OCI-LY3 (cell line): ENCODE data around the gene FAM228A.

Experiments
- H2AFZ ChIP-seq: fragments of 200-600, 300-600 bp; shearing (Covaris generic); 2 replicates; pipeline ENCODE4 v1.6.0; 2014; ENCODE audit warnings: antibody characterized with exemption, low read depth, low read length
- H3K27ac ChIP-seq: fragments of 200-600, 300-600 bp; sonication (generic); 2 replicates; pipeline ENCODE4 v1.5.1; 2014; ENCODE audit warnings: mild to moderate bottlenecking, low read length, moderate library complexity, mixed read lengths
- H3K27me3 ChIP-seq: fragments of 200-600, 300-600 bp; sonication (generic); 2 replicates; pipeline ENCODE4 v1.6.1; 2014; ENCODE audit warnings: low read depth, low read length, mixed read lengths
- H3K36me3 ChIP-seq: fragments of 200-600, 300-600 bp; sonication (generic); replicated peaks from 2 replicates; pipeline ENCODE3; 2014; ENCODE audit warnings: low read depth, low read length, mixed read lengths
- H3K4me1 ChIP-seq: fragments of 300-600, 200-600 bp; sonication (generic); 2 replicates; pipeline ENCODE4 v1.6.1; 2014; ENCODE audit warnings: low read length, mixed read lengths
- H3K4me2 ChIP-seq: fragments of 200-600, 300-600 bp; sonication (generic); 2 replicates; pipeline ENCODE4 v1.6.1; 2014; ENCODE audit warnings: low read length, mixed read lengths
- H3K4me3 ChIP-seq: fragments of 300-600, 200-600 bp; sonication (generic); 2 replicates; pipeline ENCODE4 v1.5.1; 2014; ENCODE audit warnings: antibody characterized with exemption, mild to moderate bottlenecking, low read length, moderate library complexity
- H3K79me2 ChIP-seq: fragments of 300-600, 200-600 bp; shearing (Covaris generic); 2 replicates; pipeline ENCODE4 v1.6.1; 2014; ENCODE audit warnings: mild to moderate bottlenecking, low read length, mixed read lengths
- H3K9ac ChIP-seq: fragments of 300-600, 200-600 bp; shearing (Covaris generic); 2 replicates; pipeline ENCODE4 v1.6.0; 2014; ENCODE audit warnings: mild to moderate bottlenecking, low read length, moderate library complexity
- H3K9me3 ChIP-seq: fragments of 200-600, 300-600 bp; shearing (Covaris generic); 2 replicates; pipeline ENCODE4 v1.6.1; 2014; ENCODE audit warnings: low read length, mixed read lengths; ENCODE audit not compliant: insufficient read depth
- H4K20me1 ChIP-seq: fragments of 200-600, 300-600 bp; sonication (generic); 2 replicates; pipeline ENCODE4 v1.6.1; 2016; ENCODE audit warnings: low read length, mixed read lengths; ENCODE audit not compliant: insufficient read depth
- EZH2phosphoT487 ChIP-seq: fragments of 200-600 bp; shearing (Covaris generic); IDR thresholded peaks from 2 replicates; pipeline ENCODE4 v1.6.1; 2018; ENCODE audit warnings: antibody characterized with exemption, mixed run types, low read depth
- TF ChIP-seq, protein P1 (sequence below): fragments of 200-600, 300-600 bp; sonication (generic); IDR thresholded peaks from 2 replicates; pipeline ENCODE4 v1.5.1; 2014; ENCODE audit warnings: antibody characterized with exemption, low read length, low read depth

Gene FAM228A

DNA sequence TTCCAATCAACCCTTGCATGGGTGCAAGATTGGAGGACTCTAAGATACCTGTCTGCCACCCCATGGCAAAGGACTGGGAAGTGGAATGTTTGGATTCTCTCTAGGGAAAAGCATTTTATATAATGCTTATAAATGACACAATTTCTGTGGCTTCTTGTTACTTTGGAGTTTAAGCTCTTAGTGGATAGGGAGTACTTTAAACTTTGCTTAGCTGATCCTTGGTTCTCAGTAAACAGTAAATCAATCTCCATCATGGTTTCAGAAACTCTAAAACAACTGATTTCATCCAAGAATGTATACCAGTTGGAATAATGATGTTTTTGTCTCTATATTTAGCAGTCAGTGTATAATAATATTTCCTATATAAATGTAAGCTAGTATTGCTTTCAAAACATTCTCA is 14.1 kb upstream of the FAM228A start:
- Histone ChIP-seq H3K9me3 (no peaks in the 10 kb centered on the region), H2AFZ (no peak overlapping the region), H3K4me2 (no peak overlapping the region), H3K27ac (no peak overlapping the region), H3K27me3 (no peaks in the 10 kb centered on the region), H3K4me3 (no peak overlapping the region), H3K9ac (no peak overlapping the region), H3K4me1 (peaks cover 12% of the 10 kb centered on the region), H3K36me3 (no peaks in the 10 kb centered on the region), H3K79me2 (no peaks in the 10 kb centered on the region), H4K20me1 (no peaks in the 10 kb centered on the region)
- no peak for TF ChIP-seq EZH2phosphoT487
- TF ChIP-seq, protein P1, sequence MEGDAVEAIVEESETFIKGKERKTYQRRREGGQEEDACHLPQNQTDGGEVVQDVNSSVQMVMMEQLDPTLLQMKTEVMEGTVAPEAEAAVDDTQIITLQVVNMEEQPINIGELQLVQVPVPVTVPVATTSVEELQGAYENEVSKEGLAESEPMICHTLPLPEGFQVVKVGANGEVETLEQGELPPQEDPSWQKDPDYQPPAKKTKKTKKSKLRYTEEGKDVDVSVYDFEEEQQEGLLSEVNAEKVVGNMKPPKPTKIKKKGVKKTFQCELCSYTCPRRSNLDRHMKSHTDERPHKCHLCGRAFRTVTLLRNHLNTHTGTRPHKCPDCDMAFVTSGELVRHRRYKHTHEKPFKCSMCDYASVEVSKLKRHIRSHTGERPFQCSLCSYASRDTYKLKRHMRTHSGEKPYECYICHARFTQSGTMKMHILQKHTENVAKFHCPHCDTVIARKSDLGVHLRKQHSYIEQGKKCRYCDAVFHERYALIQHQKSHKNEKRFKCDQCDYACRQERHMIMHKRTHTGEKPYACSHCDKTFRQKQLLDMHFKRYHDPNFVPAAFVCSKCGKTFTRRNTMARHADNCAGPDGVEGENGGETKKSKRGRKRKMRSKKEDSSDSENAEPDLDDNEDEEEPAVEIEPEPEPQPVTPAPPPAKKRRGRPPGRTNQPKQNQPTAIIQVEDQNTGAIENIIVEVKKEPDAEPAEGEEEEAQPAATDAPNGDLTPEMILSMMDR, result no peak

DNA sequence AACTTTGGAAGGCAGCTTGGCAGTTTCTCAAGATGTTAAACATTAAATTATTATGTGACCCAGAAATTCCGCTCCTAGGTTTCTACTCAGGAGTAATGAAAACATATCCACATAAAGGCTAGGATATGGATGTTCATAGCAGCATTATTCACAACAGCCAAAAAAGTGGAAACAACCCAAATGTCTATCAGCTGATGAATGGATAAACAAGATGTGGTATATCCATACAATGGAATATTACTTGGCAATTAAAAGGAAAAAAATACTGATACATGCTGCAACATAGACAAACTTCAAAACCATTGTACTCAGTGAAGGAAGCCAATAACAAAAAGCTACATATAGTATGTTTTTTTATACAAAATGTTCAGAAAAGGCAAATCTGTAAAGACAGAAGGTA is 12.4 kb upstream of the FAM228A start:
- no peak overlapping the region for H3K4me3 ChIP-seq
- H3K9ac ChIP-seq, result no peak overlapping the region
- H3K79me2 ChIP-seq, result no peaks in the 10 kb centered on the region
- no peaks in the 10 kb centered on the region for H3K36me3 ChIP-seq
- TF ChIP-seq EZH2phosphoT487, result no peak
- TF ChIP-seq, protein P1, result no peak
- peaks cover 12% of the 10 kb centered on the region for H3K4me1 ChIP-seq
- H3K27me3 ChIP-seq, result no peaks in the 10 kb centered on the region
- H3K9me3 ChIP-seq, result no peaks in the 10 kb centered on the region
- no peaks in the 10 kb centered on the region for H4K20me1 ChIP-seq
- H3K27ac ChIP-seq, result no peak overlapping the region
- H3K4me2 ChIP-seq, result no peak overlapping the region
- H2AFZ ChIP-seq, result no peak overlapping the region

DNA sequence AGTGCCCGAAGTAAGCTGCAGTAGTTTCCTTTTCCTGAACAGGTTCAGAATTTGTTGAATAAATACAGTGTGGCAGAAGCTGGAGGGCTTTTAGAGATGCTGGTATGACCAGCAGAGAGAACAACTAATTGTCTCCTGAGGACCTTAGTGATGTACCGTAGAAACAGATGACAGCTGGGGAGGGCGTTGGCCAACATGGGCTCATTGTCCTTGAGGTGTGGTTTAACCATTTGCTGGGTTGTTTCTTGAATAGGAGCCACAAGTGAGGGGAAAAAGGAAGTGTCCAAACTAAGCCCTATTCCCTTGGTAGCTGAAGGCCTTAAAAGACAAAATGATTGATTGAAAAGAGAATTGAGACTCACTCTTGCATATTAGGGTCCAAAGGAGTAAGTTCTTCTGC is 11.7 kb upstream of the FAM228A start:
- Histone ChIP-seq H3K27ac (no peak overlapping the region), H3K36me3 (no peaks in the 10 kb centered on the region), H3K4me2 (no peak overlapping the region), H3K4me3 (no peak overlapping the region), H3K4me1 (peaks cover 12% of the 10 kb centered on the region), H4K20me1 (no peaks in the 10 kb centered on the region), H3K27me3 (no peaks in the 10 kb centered on the region), H3K9ac (no peak overlapping the region), H2AFZ (no peak overlapping the region), H3K79me2 (no peaks in the 10 kb centered on the region), H3K9me3 (no peaks in the 10 kb centered on the region)
- TF ChIP-seq EZH2phosphoT487, result no peak
- TF ChIP-seq, protein P1, result no peak

DNA sequence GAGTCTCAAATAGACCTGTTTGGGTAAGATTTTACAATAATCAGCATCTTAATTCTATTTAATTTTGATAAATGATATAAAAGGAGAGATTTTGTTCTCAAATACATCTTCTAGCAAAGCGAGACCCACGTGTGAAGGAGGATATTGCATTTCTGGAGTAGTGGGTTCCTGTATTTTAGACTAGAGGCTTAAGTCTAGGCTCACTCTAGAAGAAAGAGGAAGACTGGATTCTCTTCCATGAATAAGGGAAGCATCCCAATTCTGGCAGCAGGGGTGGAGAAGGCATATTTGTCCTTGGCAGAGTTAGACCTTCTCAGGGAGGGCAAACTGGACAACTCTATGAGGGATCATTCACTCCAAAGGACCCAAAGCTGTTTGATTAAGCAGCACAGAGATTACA is 11.3 kb upstream of the FAM228A start:
- no peaks in the 10 kb centered on the region for H3K36me3 ChIP-seq
- peaks cover 12% of the 10 kb centered on the region for H3K4me1 ChIP-seq
- H2AFZ ChIP-seq, result no peak overlapping the region
- H4K20me1 ChIP-seq, result no peaks in the 10 kb centered on the region
- H3K79me2 ChIP-seq, result no peaks in the 10 kb centered on the region
- no peaks in the 10 kb centered on the region for H3K9me3 ChIP-seq
- H3K27me3 ChIP-seq, result no peaks in the 10 kb centered on the region
- H3K27ac ChIP-seq, result no peak overlapping the region
- no peak overlapping the region for H3K9ac ChIP-seq
- no peak overlapping the region for H3K4me2 ChIP-seq
- no peak overlapping the region for H3K4me3 ChIP-seq
- TF ChIP-seq, protein P1, result no peak
- no peak for TF ChIP-seq EZH2phosphoT487
